ENCODE measurements around the gene VARS2.

The VARS2 gene

DNA sequence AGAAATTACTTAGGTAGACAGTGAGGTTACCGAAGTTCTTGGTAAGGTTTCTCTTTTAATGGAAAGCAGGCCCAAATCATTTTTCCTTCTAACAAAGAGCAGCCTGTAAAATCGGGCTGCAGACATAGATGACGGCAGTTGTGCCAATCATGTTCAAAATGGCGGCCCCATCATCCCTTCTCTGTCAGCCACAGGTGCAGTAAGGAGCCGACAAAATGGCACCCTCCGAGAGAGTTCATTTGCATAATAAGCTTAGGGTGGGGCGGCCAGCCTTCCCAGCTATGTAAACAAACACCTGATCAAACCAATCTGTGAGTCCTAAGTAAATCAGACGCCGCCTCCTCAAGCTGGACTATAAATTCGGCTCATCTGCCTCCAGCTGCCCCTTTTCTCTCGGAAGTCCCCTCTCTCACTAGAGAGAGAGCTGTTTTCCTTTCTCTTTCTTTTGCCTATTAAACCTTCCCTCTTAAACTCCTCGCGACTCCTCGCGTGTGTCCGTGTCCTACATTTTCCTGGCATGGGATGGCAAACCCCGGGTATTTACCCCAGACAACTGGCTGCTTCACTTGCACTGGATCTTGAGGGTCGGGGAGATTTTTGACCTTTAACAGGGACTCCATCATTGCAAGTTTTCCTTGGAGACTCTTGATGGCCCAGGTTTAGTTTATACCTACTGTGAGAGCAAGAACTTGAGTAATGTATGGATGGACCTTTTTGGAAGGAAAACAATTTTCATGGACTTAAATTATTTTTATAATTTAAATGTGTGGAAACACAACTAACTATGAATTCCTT is 38.6 kb upstream of the VARS2 start:
- H3K4me3 ChIP-seq (ENCODE audit: low read length), result no peak overlapping the region
- TF ChIP-seq, protein P1, sequence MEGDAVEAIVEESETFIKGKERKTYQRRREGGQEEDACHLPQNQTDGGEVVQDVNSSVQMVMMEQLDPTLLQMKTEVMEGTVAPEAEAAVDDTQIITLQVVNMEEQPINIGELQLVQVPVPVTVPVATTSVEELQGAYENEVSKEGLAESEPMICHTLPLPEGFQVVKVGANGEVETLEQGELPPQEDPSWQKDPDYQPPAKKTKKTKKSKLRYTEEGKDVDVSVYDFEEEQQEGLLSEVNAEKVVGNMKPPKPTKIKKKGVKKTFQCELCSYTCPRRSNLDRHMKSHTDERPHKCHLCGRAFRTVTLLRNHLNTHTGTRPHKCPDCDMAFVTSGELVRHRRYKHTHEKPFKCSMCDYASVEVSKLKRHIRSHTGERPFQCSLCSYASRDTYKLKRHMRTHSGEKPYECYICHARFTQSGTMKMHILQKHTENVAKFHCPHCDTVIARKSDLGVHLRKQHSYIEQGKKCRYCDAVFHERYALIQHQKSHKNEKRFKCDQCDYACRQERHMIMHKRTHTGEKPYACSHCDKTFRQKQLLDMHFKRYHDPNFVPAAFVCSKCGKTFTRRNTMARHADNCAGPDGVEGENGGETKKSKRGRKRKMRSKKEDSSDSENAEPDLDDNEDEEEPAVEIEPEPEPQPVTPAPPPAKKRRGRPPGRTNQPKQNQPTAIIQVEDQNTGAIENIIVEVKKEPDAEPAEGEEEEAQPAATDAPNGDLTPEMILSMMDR (conservative IDR thresholded peaks at IDR 0.05; ENCODE audit: low read depth, low read length), result no peak
- no peak for DNase-seq (ENCODE audit: low read depth)

DNA sequence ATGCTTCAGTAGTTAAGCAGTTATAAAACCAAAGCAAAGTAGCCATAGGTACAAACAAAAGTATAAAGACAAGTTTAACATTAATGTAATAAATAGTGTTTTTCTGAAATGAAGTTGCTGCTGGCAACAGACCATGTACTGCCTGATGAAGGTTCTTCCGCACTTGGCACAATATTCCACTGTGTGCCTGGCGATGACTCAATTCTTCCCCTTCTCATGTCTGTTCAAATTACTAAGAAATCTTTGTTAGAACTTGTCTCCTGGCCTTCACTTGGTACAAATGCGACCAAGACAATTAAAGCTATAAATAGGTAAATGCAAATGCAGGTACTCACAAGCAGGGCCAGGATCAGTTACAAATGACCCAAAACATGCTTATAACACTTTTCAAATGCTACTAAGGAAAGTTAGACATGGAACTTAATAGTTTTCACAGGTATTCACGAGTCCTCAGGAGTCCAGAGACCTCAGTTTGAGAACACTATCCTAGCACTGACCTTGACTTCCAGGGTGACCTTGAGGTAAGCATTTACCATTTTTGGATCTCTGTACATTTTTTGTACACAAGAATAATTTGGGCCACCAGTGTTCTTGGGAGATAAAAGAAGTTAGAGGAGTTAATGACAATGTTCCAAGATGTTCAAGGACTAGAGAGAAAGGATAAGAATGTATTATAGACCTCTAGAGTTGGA is 37.9 kb upstream of the VARS2 start:
- no peak overlapping the region for H3K4me3 ChIP-seq (ENCODE audit: low read length)
- DNase-seq (ENCODE audit: low read depth), result peak; percentile 81
- TF ChIP-seq, protein P1 (conservative IDR thresholded peaks at IDR 0.05; ENCODE audit: low read depth, low read length), result no peak

DNA sequence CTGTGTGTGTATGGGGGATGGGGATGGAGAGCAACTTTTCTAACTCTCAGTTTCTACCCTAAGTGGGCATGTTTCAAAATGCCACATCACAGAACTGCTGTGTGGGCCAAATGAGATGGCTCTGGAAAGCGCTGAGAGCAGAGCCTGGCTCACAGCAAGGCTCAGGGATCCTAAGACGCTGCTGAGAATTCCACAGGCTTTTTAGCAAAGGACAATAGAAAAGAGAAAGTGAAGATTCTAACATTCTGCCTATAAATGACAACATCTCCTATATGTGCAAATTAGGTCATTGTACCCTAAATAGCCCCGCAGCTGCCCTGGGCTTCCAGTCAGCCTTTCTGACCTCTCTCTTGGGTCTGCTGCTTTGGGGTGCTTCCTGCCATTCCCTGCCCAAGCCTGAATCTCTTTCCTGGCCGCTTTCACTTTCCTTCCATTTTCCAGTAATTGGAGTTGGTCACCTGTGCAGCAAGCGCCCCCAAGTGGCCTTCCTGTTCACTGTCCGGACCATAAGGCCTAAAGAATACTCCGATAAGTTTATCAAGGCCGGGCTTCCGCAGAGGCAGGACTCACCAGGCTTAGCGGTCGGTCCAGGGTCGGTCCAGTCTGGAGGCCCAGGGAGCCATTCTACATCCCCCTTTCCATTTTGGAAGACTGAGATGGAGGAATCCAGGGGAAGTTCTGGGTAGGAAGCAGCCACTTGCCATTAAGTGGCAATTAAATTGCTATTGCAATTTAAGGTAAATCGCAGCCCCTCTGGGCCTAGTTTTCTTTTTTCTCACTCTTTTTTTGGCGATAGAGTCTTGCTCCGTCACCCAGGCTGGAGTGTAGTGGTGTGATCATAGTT is 36.4 kb upstream of the VARS2 start:
- TF ChIP-seq, protein P1 (conservative IDR thresholded peaks at IDR 0.05; ENCODE audit: low read depth, low read length), result peak; percentile 93
- no peak overlapping the region for H3K4me3 ChIP-seq (ENCODE audit: low read length)
- DNase-seq (ENCODE audit: low read depth), result no peak

DNA sequence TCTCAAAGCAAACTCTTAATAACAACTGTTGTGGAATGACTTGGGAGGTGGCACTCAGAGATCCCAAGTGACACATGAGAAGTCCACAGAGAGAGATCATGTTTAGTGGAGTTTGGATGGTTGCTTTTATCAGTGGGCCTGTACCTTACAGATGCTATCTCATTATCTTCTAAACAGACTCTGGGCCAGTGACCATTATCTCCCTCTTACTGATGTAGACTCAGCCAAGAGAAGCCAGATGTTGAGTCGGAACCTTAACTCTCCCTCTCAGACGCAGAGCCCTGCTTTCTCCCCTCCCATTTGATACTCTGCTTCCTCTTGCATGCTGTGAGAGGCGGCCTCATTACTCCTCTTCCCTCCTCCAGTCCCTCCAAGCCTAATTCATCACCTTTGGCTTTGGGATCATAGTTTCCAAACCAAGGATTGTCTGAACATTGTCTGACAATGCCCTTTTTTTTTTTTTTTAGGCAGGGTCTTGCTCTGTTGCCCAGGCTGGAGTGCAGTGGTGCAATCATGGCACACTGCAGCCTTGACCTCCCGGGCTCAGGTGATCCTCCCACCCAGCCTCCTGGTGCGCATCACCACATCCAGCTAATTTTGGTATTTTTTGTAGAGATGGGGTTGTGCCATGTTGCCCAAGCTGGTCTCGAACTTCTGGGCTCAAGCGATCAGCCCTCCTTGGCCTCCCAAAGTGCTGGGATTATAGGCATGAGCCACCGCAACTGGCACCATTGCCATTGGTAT is 34.2 kb upstream of the VARS2 start:
- TF ChIP-seq, protein P1 (conservative IDR thresholded peaks at IDR 0.05; ENCODE audit: low read depth, low read length), result no peak
- no peak for DNase-seq (ENCODE audit: low read depth)
- H3K4me3 ChIP-seq (ENCODE audit: low read length), result no peak overlapping the region

DNA sequence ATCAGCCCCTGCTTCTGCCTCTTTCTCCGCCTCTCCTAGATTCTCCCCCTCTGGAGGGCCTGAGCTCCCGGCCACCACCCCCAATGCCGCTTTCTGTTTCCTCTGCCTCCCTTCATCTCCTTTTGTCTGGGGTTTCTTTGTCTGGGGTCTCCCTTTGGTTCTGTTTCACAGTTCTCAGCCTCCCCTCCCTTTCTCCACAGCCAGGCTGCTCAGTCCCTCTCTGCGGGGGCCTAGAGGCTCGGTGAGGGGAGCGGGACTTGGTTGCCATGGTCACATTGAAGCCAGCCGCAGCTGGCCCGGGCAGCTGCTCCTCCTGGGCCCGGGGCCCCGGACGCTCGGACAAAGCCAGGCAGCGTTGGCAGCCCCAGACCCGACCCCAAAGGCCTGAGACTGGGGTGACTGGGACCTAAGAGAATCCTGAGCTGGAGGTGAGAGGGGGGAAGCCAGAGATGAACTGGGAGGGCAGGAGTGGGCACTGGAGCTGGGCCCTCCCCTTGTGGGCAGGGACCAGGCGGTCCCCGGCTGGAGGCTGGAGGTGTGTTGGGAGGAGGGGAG is 33.3 kb upstream of the VARS2 start:
- TF ChIP-seq, protein P1 (conservative IDR thresholded peaks at IDR 0.05; ENCODE audit: low read depth, low read length), result no peak
- H3K4me3 ChIP-seq (ENCODE audit: low read length), result no peak overlapping the region

More for the DNA sequence above, 33.3 kb upstream of the VARS2 start:
- DNase-seq (ENCODE audit: low read depth), result no peak
